ENCODE measurements around the gene CNGA4.

- no peak for TF ChIP-seq CTCF (IDR thresholded peaks at IDR 0.05)
- TF ChIP-seq EZH2 (IDR thresholded peaks at IDR 0.05; ENCODE audit: borderline replicate concordance, insufficient read depth, low read depth, low read length, poor library complexity, severe bottlenecking), result no peak
These were observed 15.0 kb upstream of the CNGA4 start for GRCh38 chr11:6223854-6224253.

Data from B cell (primary cell).